IPS DF 19.7 (cell line): ENCODE results near the gene LUC7L.
"Not testable (repeated sequence)": the region's sequence is repeated elsewhere in the genome, so short reads cannot be mapped to it uniquely, and the experiment has no call there.

Source experiments
- DNase-seq: peaks from one replicate; pipeline ENCODE4 v3.0.0-alpha.2; 2013; ENCODE audit warnings: low read depth, low spot score

LUC7L gene

GRCh38 chr16:228852-229730, at the start of gene LUC7L:
Gene LUC7L, minus strand, starts transcription at chr16:229449. Its CDS starts 110 bp downstream, at chr16:229339.
- peak; percentile 65 for DNase-seq

- no peak for DNase-seq
Measured at GRCh38 chr16:278863-279366, 49.7 kb upstream of the LUC7L start.

- DNase-seq: no peak
Measured at GRCh38 chr16:276426-277077, 47.3 kb upstream of the LUC7L start.

- no peak for DNase-seq
Measured at GRCh38 chr16:275786-276232, 46.6 kb upstream of the LUC7L start, which contains the start of gene RGS11. Gene RGS11, minus strand, starts transcription at chr16:275944. Its CDS starts 33 bp downstream, at chr16:275911.

GRCh38 chr16:275041-275641, 45.9 kb upstream of the LUC7L start:
- DNase-seq: no peak

GRCh38 chr16:273547-274421, 44.5 kb upstream of the LUC7L start:
- DNase-seq: no peak

GRCh38 chr16:272633-273546, 43.6 kb upstream of the LUC7L start:
- DNase-seq: no peak

- DNase-seq: no peak
Measured at GRCh38 chr16:270381-271255, 41.4 kb upstream of the LUC7L start.

GRCh38 chr16:269061-269796, 40.0 kb upstream of the LUC7L start:
- DNase-seq: no peak

GRCh38 chr16:268141-269053, 39.1 kb upstream of the LUC7L start:
- DNase-seq: no peak

GRCh38 chr16:267562-267961, 38.3 kb upstream of the LUC7L start:
- DNase-seq: not testable (repeated sequence)

- no peak for DNase-seq
Measured at GRCh38 chr16:266258-267164, 37.3 kb upstream of the LUC7L start.

- DNase-seq: no peak
Measured at GRCh38 chr16:265711-266110, 36.5 kb upstream of the LUC7L start.

GRCh38 chr16:265002-265529, 35.8 kb upstream of the LUC7L start:
- DNase-seq: no peak

GRCh38 chr16:264440-264951, 35.2 kb upstream of the LUC7L start:
- no peak for DNase-seq

- DNase-seq: no peak
Measured at GRCh38 chr16:263944-264343, 34.7 kb upstream of the LUC7L start.
